Adrenal gland (tissue), 5 donors: ENCODE measurements around the gene ZBTB9.

ENCODE experiments used
- CTCF ChIP-seq, 6 experiments: fragments of 450-650 bp in 4 of 6; fragments of 200-600 bp in 2 of 6; sonication (generic) in 1 of 6; IDR thresholded peaks; 1 replicate in 5 of 6; 2 replicates in 1 of 6; pipeline versions ENCODE4 v1.5.1 to v1.8.0; 2016 to 2021; ENCODE audit warnings: antibody characterized with exemption in 6 of 6, mild to moderate bottlenecking in 2 of 6, moderate library complexity in 1 of 6
- POLR2A ChIP-seq, 2 donors: fragments of 450-650 bp; IDR thresholded peaks; one replicate each; pipeline ENCODE4 v1.6.1; 2017; ENCODE audit warnings: antibody characterized with exemption in 2 of 2, mild to moderate bottlenecking in 2 of 2, moderate library complexity in 1 of 2
- donor health status: DM: no; HTN: no; CAD: no.

GRCh38 chr6:33424855-33425667 lies 29.3 kb upstream of the ZBTB9 start:
- TF ChIP-seq CTCF (IDR thresholded peaks at IDR 0.05) = no peak
- no peak for TF ChIP-seq POLR2A (IDR thresholded peaks at IDR 0.05)
